A549 (cell line): ENCODE results near the gene SH3PXD2B.

Experiments used
- CTCF ChIP-seq: fragments of >200 bp; sonication (Bioruptor Twin); formaldehyde crosslinking; IDR thresholded peaks from 3 replicates; pipeline ENCODE4 v1.5.1; 2016
- E2F6 ChIP-seq: IDR thresholded peaks from 2 replicates; pipeline ENCODE4 v1.6.1; 2012; ENCODE audit warnings: low read depth, borderline replicate concordance
- FOXS1 ChIP-seq: fragments of 250-450 bp; sonication (Bioruptor Pico); IDR thresholded peaks from 2 replicates; pipeline ENCODE4 v1.5.0; 2020; ENCODE audit warnings: mild to moderate bottlenecking, moderate library complexity
- NR3C1 ChIP-seq: fragments of >200 bp; sonication (Bioruptor Twin); formaldehyde crosslinking; IDR thresholded peaks from 3 replicates; pipeline ENCODE4 v1.6.1; 2017
- POLR2A ChIP-seq: IDR thresholded peaks from 2 replicates; pipeline ENCODE4 v1.6.1; 2012; ENCODE audit warnings: mild to moderate bottlenecking, low read length
- SMC3 ChIP-seq: fragments of >200 bp; sonication (Bioruptor Twin); formaldehyde crosslinking; IDR thresholded peaks from 3 replicates; pipeline ENCODE4 v1.6.1; 2018; ENCODE audit warnings: inconsistent platforms
- TF ChIP-seq, protein P1 (sequence below): IDR thresholded peaks from 2 replicates; pipeline ENCODE4 v1.6.1; 2012

DNA sequence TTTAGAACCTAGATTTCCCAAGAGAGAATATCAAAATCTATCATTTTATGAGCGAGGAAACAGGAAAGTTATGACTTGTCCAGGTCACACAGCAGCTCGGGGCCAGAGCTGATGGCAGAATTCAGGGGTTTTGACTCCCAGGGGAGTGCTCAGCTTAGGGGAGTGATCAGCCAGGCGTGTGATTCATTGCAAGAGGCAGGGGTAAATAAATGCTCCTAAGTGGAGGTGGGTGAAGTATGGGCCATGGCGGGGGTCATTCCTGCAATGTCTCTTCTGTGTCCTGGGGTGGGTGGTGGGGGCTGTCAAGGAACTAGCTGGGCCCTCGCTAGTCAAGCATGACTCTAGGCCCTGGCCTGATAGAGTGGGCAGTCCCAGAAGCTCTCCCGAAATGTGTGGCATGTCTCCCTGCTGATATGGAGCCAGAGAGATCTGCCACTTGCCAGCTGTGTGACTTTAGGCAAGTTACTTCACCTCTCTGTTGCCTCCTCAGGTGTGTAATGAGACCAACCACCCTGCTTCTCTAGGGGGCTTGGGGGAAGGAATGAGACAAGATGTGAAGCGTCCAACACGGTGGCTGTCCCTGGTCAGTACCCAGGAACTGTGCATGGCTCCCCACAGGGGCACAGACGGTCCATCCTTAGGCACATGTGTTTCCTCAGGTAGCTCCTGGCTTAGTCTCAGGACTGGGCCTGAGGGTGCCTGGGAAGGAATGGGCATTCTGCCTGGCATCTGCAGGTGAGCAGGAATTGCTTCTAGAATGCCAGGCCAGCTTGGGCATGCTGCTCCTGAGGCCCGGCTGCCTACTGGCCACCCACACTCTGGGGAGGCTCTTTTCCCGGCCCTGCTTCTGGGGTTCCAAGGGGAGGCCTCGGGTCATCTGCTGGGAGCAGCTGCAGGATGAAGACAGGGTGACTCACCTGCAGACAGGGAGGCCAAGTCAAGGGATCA is 36.5 kb upstream of the SH3PXD2B start:
- TF ChIP-seq POLR2A: no peak
- no peak for TF ChIP-seq CTCF
- TF ChIP-seq NR3C1: no peak
- no peak for TF ChIP-seq E2F6
- TF ChIP-seq SMC3: no peak
- TF ChIP-seq, protein P1, sequence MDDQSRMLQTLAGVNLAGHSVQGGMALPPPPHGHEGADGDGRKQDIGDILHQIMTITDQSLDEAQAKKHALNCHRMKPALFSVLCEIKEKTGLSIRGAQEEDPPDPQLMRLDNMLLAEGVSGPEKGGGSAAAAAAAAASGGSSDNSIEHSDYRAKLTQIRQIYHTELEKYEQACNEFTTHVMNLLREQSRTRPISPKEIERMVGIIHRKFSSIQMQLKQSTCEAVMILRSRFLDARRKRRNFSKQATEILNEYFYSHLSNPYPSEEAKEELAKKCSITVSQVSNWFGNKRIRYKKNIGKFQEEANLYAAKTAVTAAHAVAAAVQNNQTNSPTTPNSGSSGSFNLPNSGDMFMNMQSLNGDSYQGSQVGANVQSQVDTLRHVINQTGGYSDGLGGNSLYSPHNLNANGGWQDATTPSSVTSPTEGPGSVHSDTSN: no peak
- no peak for TF ChIP-seq FOXS1 (CRISPR knock-in tag)
